IPS-11a (cell line): Measurements from ENCODE around the gene MRPS2.

Experiments
- H3K4me3 ChIP-seq: one replicate; pipeline ENCODE4 v1.5.1; 2013; ENCODE audit warnings: low read depth, low read length, control low read depth

MRPS2 gene

DNA sequence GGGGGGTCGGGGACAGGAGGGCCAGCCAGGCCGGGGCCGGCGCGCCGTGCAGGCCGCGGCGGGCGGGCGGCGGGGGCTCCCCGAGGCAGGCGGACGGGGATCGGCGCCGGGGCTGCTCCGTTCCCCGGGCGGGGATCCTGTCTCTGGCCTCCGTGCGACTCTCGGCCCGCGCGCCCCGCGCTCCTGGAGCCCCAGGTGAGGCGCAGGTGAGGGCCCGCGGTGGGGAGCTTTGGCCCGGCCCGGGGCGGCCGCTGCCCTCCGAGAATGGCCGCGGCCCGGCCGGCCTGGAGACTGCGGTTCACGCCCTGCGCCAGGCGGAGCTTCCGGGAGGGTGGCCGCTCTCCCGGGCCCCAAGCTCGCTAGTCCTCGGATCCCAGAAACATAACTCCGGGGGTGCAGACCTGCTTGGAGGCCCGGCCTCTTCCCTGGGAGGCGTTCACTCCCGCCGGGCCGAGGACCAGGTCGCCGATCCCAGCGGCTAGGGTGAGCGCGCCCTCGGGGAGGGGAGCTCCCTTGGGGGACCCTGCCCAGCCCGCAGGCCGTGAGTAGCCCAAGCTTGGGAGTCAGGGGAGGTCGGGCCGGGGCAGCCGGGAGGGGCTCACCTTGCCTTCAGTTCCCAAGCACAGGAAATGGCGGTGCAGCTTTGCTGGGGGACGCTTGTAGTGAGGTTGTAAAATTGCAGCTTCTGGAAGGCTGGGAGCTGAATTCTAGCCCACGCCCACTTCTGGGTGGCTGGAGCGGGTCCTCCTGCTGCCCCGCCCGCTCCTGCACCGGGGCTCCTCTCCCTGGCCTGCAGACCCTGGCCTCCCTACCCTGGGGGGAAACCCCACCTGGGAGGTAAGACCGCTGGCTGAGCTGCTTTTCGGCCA is 20.2 kb upstream of the MRPS2 start:
- H3K4me3 ChIP-seq: peak overlapping the region; percentile 72

DNA sequence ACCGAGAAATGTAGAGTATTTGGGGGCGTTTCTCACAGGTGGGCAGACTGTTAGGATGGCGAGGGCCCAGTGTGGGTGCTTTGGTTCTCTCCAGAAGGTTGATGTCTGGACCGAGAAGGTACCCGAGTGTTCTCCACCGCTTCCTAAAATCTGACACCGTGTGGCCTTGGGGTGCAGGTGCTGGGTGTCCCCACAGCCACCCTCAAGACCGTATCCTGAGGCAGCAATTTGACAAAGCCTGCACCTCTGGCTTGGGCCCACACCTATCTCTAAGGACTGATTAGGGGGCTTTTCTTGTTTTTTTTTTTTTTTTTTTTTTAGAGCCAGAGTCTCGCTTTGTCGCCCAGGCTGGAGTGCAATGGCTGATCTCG is 19.6 kb upstream of the MRPS2 start:
- peak overlapping the region; percentile 72 for H3K4me3 ChIP-seq

DNA sequence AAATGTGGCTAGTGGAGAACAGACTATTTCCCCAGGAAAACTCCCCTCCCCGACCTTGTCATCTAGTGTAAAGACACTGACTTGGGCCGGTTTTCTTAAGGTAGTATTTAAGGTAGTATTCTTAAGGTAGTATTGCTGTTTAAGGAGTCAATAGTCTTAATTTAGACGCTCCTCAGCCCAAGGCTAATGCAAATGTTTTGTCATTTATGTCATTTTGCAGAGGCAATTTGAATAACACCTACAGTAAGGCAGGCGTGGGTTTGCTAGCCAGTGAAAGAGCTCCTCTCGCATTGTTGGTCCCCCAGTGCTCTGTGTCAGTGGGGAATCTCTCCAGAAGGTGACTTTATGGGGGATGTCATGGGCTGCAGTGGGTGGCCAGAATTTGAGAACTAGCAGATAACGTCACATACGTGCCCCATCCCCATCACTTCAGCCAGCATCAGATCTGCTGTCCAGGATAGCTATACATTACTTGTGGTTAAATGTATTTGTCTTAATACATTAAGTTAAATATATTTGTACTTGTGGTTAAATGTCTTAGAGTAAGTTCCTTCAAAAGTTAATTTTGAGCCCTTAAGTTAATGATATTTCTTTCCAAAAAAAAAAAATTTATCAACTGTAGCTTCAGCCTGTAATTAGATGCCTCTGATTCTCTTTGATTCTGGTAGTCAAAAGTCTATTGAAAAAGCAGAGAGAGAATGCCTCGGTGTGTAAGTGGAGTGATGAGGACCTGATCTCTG is 18.3 kb upstream of the MRPS2 start:
- H3K4me3 ChIP-seq: no peak overlapping the region

DNA sequence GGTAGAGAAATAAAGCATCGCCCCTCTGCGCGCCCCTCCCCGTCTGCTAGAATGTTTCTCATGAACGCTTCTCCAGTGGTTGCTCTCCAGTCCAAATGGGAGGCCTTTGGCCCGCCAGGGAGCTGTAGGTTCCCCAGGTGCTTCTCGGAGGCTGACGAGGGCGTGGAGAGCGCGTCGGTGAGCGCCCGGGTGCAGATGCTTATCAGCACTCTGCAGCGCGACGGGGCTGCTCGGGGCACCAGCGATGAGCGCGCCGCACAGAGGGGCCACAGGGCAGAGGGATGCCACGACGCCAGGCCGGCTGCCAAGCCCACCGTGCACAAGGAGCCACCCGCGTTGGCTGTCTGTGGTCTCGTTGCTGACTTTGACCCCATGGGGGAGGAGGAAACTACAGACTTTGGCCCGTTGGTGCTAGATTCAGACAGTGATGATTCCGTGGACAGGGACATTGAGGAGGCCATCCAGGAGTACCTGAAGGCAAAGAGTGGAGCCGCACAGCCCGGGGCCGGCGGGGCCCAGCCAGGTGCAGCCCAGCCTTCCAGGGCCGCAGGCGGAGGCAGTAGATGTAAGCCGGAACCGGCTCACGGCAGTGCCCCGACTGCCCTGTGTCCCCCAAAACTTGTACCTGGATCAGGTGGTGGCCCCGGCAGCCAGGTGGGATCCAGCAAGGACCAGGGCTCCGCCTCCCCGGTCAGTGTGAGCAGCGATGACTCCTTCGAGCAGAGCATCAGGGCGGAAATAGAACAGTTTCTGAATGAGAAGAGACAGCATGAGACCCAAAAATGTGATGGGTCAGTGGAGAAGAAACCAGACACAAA is 15.8 kb upstream of the MRPS2 start:
- H3K4me3 ChIP-seq: no peak overlapping the region

DNA sequence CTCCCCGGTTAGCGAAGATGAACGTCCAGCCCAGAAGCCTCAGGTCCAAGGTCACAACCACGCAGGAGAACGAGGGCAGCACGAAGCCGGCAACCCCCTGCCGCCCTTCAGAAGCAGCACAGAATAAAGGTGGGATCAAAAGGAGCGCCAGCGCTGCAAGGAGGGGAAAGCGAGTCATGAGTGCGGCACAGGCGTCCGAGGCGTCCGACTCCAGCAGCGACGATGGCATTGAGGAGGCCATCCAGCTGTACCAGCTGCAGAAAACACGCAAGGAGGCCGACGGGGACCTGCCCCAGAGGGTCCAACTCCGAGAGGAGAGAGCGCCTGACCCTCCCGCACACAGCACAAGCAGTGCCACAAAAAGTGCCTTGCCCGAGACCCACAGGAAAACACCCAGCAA is 15.1 kb upstream of the MRPS2 start:
- no peak overlapping the region for H3K4me3 ChIP-seq

DNA sequence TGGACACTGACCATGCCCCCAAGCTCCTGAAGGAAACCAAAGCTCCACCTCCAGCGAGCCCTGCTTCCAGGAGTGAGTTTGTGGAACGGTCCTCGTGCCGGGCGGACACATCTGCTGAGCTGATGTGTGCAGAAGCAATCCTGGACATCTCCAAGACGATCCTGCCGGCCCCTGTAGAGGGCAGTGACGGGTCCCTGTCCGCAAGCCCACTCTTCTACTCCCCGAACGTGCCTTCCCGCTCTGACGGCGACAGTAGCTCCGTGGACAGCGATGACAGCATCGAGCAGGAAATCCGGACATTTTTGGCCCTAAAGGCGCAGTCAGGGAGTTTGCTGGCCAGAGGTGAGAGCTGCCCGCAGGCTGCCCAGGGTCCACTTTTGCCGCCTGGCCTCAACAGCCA is 14.7 kb upstream of the MRPS2 start:
- no peak overlapping the region for H3K4me3 ChIP-seq

DNA sequence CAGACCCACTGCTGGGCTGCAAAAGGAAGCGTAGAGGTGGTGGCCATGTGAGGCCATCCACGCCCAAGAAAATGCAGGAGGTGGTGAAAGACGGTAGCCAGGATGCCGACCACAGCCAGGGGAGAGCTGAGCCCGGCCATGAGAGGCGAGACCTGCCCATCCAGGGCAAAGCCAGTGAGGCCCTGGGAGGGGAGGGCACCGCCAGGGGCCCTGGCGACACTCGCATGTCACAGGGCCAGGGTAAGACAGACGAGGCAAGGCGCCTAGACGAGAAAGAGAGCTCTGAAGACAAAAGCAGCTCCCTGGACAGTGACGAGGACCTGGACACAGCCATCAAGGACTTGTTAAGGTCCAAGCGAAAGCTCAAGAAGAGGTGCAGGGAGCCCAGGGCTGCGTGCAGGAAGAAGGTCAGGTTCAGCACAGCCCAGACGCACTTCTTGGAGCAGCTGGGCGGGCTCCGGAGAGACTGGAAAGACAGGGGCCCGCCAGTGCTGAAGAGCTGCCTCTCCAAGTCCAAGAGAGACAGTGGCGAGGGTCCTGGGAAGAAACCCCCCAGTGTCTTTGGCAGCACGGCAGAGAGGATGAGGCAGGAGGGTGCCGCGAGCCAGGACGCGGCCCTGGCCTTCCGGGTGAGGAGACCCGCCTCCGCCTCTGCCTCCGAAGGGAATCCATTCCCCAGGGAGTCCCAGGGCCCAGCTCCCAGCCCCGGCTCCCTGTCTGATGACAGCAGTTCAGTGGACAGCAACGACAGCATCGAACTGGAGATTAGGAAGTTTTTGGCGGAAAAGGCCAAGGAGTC is 14.0 kb upstream of the MRPS2 start:
- no peak overlapping the region for H3K4me3 ChIP-seq

DNA sequence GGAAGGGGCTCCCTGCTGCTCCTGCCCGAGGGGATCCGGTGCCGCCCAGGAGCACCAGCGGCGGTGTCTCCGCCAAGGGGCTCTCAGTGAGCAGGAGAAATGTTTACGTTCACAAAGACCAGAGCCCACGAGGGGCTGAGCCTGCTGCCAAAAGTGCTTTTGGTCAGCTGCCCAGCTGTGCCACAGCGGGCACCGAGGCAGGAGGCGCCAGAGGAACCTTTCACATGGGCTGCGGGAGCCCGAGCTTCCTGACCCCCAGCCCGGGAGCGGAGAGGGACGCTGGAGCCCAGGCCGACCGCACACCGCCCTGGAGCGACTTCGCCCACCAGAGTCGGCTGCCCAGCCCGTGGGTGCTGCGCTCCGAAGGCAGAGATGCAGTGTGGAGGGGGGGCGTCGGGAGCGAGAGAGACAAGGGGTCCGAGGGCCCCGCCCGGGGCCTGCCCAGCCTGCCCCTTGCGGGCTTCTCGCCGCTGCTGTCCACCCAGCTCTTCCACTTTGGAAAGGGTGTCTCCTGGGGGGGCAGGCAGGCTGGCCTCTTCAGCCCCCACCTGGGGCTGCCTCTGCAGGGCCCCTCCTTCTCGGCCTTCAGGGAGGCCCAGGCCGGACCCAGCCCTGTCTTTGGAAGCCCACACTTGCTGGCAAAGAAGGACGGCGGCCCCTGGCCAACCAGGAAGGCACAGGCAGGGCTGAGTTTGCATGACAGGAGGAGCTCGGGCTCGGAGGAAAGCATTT is 13.0 kb upstream of the MRPS2 start:
- H3K4me3 ChIP-seq: no peak overlapping the region

DNA sequence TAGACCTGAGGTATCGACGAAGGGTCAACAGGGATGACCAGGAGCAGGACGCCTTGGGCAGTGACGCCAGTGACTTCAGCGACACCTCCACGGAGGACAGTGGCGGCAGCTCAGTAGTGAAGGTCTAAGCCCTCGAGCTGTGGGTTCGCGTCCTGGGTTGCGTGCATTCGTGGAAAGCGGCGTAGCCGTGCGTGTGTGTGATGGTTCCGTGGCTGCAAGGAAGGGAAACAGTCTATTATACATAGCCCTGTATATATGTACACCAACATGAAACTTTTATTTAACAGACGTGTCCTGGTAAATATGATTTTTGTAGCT is 12.5 kb upstream of the MRPS2 start:
- no peak overlapping the region for H3K4me3 ChIP-seq

DNA sequence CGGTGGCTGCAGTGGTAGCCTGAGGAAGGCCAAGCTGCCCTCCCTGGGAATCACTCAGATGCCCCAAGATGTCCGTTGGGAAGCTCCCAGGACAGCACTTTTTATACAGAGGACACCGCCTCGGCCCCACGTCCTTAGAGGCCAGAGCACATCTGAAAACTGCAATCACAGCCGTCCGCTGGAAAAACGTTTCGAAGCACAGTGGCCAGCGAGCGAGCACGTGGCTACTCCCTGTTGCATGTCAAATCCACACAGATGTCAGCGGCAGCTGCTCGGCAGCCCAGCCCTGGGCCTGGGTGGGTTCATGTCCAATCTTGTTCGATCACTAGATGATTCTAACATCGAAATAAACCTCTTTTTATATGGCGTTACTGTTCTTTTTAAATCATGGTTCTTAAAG is 12.0 kb upstream of the MRPS2 start:
- H3K4me3 ChIP-seq: no peak overlapping the region

DNA sequence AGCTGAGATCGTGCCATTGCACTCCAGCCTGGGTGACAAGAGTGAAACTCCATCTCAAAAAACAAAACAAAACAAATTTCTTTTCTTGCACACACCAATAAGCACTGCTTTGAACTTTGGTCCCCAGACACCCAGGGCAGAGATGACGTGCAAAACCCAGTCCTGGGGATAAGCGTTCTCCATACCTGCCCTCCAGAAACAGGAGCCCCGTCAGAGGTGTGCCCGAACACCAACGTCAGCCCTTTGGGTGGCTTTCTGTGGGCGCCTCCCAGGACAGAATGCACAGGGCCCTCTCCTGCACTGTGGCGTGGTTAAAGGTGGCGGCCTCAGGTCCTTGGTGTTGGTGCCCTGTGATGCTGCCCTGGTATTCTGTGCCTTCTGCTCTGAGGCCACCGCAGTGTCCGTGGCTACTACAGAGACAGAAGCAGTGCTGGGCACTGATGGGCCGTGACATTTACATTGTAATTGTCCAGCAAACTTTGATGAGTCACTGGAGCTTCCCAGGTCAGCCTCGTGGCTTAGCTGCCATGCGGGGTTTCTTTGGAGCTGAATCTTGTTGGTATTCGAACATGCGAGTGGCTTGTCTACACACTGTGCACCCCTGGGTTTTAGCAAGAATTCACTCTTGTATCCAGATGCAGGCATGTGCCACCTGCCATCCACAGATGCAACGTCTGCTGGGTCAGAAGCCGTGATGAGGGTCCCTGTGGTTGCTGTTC is 11.1 kb upstream of the MRPS2 start:
- no peak overlapping the region for H3K4me3 ChIP-seq

DNA sequence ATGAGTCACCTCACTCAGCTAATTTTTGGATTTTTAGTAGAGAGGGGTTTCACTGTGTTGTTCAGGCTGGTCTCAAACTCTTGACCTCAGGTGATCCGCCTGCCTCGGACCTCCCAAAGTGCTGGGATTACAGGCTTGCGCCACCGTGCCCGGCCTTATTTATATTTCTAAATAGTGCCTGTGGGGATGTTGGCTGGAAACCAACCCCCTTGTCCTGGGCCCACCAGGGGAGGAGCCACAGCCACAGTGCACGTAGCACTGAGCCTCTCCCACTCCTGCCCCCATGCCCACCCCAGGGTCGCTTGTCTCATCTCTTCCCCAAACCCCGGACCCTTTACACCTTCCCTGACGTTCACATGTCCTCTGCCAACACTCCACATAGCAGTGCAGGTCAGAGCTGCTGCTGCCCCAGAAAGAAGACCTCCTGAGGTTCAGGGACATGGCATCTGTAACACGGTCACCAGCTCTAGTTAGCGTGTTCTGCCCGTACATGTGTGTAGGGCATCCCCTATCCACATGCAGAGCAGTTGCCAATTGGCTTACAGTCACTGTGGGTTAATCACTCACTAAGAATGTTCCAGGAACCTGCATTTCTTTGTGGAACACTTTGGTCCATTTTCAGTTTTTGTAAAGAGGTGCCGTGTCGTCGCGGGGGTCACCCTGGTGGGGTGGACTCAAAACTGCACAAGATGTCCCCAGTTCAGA is 10.2 kb upstream of the MRPS2 start:
- no peak overlapping the region for H3K4me3 ChIP-seq

DNA sequence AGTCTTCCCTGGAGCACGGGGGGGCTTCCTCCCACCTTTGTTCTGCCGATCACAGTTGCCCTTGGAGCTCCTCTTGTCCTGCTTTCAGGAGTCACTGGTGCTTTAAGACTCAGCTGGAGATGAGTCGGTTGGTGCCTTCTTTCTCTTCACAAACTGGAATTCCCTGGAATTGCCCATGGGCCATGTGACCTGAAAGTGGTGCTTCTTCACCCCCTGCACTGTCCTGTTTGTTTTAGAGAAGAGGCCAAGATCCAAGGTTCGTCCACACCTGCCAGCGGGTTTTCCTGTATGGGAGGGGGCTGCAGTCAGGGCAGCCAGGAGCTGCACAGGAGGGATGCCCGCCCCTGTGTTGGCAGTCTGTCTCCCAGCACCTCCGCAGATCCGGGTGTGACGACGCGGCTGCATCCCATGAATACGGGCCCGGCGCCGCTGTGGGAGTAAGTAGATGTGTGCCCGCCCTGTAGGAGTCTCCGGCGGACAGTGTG is 9.5 kb upstream of the MRPS2 start:
- H3K4me3 ChIP-seq: no peak overlapping the region

DNA sequence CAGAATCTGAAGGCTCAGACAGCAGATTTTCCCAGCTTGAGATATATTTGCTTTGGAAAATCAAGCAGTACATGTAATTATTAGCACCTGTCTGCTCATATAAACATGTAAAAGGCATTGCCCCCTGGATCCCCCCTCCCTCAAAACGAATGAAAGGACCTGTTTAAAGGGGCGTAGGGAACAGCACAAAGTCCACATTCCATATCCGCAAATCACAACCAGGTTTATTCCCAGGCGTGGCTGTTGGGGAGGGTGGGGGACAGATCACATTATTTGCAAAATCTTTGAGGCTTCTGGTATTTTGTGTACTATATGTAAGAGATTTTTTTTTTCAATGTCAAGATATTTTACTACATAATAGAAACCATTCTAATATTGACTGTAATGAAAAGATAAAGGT is 8.7 kb upstream of the MRPS2 start:
- H3K4me3 ChIP-seq: no peak overlapping the region

DNA sequence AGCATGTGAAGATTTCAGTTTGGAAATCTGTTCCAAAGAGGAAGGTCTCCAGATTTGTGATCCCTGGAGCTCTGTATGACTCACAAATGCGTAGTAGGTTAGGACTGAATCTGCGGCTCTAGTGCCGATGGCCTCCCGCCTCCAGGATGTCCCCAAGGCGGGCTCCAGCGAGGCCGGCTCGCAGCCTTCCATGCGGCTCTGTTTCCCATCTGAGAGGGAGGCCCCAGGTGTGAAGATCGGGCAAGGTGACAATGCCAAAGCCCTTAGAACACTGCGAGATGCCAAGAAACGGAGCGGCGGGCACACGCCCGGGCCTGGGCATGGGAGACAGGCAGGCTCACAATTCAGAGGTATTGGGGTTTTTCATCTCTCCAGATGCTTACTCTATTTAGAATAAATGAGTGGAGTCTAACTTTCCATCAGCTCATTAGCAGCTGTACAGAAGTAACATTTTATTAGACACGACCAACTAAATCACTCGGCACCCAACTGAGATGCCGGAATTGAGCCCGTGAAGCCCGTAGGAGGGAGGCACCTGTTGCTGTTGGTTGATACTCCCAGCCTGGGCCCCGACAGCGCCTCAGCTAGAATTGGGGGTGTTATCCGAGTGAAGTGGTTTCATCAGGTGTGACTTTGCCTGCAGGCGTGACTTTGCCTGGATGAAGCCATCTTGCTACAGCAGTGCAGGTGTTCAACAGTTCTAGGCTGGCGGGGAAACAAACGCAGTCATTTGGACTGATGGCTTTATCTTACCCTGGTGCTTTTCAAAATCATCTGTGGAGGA is 7.4 kb upstream of the MRPS2 start:
- no peak overlapping the region for H3K4me3 ChIP-seq

DNA sequence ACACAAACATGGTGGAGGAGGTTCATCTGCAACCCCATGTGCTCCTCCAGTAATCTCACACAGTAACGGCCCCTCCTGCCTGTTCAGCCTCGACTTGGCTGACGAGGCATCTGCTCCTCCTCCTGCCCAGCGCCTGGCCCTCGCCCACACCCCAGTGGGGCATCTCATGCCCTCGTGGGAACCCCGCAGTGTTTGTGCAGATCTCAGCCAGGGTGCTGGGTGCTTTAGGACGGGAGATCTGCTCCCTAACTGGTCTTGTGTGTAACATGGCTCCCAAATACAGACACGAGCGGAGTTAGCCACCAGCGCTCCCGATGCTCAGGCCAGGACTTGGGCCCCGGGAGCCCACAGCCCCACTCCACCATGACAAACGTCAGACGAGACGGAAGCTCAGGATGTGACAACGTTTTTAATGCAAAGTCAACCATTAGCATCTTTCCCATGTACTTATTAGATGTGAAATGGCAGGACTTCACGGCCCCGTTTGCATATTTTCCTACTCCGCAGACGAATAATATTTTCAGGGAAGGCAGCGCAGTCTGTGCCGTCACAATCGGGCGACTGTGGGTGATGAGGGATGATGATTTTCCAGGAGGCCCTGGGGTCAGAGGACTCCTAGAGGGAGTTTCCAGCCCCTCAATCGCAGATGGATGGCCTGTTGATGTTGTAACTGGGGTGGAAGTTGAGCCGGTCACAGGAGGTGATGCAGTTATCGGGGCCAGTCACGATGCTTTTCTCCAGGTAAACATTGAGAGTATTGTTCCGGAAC is 5.5 kb upstream of the MRPS2 start:
- no peak overlapping the region for H3K4me3 ChIP-seq

DNA sequence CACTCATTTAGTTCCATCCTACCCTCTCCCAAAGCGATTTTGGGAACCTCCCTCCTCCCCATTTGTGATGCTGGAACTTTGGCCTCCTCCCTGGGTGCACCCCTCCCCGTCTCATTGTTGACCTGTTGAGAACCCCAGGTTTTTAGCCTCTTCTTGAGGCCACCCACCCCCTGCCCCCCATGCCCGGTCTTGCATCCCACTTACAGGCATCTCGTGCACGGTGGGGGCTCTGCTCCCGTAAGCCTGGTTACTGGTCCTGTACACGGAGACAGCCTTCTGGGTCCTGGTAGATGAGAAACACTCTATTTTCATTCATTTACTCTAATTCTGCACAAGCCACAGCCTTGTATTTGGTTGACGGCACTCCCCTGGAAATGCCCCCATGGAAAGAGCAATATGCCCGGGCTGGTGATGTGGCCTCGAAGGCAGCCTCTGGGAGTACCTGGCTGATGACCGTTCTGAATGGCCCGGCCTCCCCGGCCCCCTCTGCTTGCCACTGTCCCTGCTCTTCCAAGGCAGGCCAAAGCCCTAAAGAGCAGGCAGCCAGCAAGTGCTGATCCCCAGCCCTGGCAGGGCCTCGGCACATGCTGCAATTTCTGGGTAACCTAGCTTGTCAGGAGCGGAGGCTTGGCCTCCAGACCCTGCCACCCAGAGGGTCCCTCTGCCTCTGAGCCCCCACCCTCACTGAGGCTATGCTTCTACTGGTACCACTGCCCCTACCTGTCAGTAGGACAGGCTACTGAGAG is 1.9 kb upstream of the MRPS2 start:
- H3K4me3 ChIP-seq: no peak overlapping the region
